ENCODE data around the gene RUNX1. TPM values are rescaled to one million over a fixed set of nuclear protein-coding genes. Genes with fewer than 3 reads are reported as not detected.
"Not testable (repeated sequence)": the region's sequence is repeated elsewhere in the genome, so short reads cannot be mapped to it uniquely, and the experiment has no call there.

RUNX1 gene
- polyA plus RNA-seq, 1 experiment, result 20.9 TPM

GRCh38 chr21:34998176-34998575 lies 50.9 kb downstream of the RUNX1 start:
- no peak for TF ChIP-seq CTCF (IDR thresholded peaks at IDR 0.05; ENCODE audit: low read depth, low read length)
- CTCF ChIA-PET, result no interaction called here
- Histone ChIP-seq H3K4me3 (ENCODE audit: low read depth, low read length) (no peak overlapping the region), H3K9me3 (ENCODE audit: control insufficient read depth, insufficient read depth, low read length) (no peaks in the 10 kb centered on the region), H3K27me3 (ENCODE audit: control insufficient read depth, insufficient read depth, low read length) (no peaks in the 10 kb centered on the region), H3K27ac (ENCODE audit: low read depth, low read length) (no peak overlapping the region)
- POLR2A ChIA-PET, result no interaction called here
- no peak for DNase-seq (ENCODE audit: low read depth, low spot score)

- Histone ChIP-seq H3K27me3 (ENCODE audit: control insufficient read depth, insufficient read depth, low read length) (no peaks in the 10 kb centered on the region), H3K4me3 (ENCODE audit: low read depth, low read length) (no peak overlapping the region), H3K27ac (ENCODE audit: low read depth, low read length) (no peak overlapping the region), H3K9me3 (ENCODE audit: control insufficient read depth, insufficient read depth, low read length) (no peaks in the 10 kb centered on the region)
- DNase-seq (ENCODE audit: low read depth, low spot score), result no peak
- CTCF ChIA-PET, result no interaction called here
- POLR2A ChIA-PET, result no interaction called here
- TF ChIP-seq CTCF (IDR thresholded peaks at IDR 0.05; ENCODE audit: low read depth, low read length), result no peak
Measured at GRCh38 chr21:34997294-34997693, 51.8 kb downstream of the RUNX1 start.

- Histone ChIP-seq H3K4me3 (ENCODE audit: low read depth, low read length) (no peak overlapping the region), H3K9me3 (ENCODE audit: control insufficient read depth, insufficient read depth, low read length) (no peaks in the 10 kb centered on the region), H3K27ac (ENCODE audit: low read depth, low read length) (no peak overlapping the region), H3K27me3 (ENCODE audit: control insufficient read depth, insufficient read depth, low read length) (no peaks in the 10 kb centered on the region)
- DNase-seq (ENCODE audit: low read depth, low spot score), result no peak
- POLR2A ChIA-PET, result no interaction called here
- CTCF ChIA-PET, result no interaction called here
- no peak for TF ChIP-seq CTCF (IDR thresholded peaks at IDR 0.05; ENCODE audit: low read depth, low read length)
Measured at GRCh38 chr21:34996304-34997101, 52.6 kb downstream of the RUNX1 start.

DNA sequence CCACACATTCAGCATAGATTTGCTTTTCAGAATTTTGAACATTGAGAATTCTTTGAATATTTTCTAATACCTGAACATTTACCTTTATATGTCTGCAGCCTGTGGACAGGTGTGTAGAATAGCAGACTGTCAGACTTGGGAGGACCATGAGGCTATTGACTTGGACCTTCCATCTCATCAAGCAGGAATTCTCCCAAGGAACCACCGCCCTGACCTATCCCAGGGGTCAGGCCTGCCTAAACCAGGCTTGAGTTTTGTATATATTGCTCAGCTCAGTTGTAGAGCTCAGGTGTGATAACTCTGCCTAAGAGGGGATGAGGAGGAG lies 53.2 kb downstream of the RUNX1 start:
- Histone ChIP-seq H3K27ac (ENCODE audit: low read depth, low read length) (no peak overlapping the region), H3K9me3 (ENCODE audit: control insufficient read depth, insufficient read depth, low read length) (no peaks in the 10 kb centered on the region), H3K27me3 (ENCODE audit: control insufficient read depth, insufficient read depth, low read length) (no peaks in the 10 kb centered on the region), H3K4me3 (ENCODE audit: low read depth, low read length) (no peak overlapping the region)
- TF ChIP-seq CTCF (IDR thresholded peaks at IDR 0.05; ENCODE audit: low read depth, low read length), result no peak
- POLR2A ChIA-PET, result no interaction called here
- no peak for DNase-seq (ENCODE audit: low read depth, low spot score)
- CTCF ChIA-PET, result no interaction called here

DNA sequence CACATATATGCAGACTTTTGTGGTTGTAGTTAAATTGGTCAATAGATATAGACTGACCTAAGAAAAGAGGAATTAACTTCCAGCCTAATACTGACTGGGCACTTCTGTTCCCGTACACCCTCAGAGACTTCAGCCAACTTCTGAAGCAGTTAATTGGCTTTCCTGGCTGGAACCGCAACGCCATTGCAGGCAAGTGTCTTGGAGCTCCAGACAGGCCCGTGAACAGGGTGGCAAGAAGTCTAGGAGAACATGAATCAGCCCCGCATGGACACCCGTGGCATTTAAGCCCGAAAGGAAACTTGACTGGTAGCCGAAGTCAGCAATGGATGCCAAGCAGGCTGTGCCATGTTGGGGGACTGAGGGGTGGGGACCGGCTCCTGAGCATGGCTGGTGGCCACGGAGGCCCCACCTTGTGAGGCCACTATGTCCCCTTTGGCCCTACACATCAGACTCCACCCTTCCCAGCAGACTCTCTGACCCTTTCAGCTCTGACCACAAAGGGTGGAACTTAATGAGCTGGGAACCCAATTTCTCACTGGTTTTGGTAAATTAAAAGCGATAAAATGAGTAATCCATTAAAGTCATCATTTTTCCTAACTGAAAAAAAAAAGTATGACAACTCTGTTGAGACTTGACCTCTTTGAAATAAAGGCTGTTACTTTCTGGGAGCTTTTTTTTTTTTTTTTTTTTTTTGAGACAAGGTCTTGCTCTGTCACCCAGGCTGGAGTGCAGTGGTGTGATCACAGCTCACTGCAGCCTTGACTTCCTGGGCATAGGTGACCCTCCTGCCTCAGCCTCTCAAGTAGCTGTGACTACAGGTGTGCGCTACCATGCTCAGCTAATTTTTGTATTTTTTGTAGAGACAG lies 54.1 kb downstream of the RUNX1 start:
- Histone ChIP-seq H3K9me3 (ENCODE audit: control insufficient read depth, insufficient read depth, low read length) (no peaks in the 10 kb centered on the region), H3K27ac (ENCODE audit: low read depth, low read length) (no peak overlapping the region), H3K4me3 (ENCODE audit: low read depth, low read length) (no peak overlapping the region), H3K27me3 (ENCODE audit: control insufficient read depth, insufficient read depth, low read length) (no peaks in the 10 kb centered on the region)
- DNase-seq (ENCODE audit: low read depth, low spot score), result no peak
- TF ChIP-seq CTCF (IDR thresholded peaks at IDR 0.05; ENCODE audit: low read depth, low read length), result no peak
- POLR2A ChIA-PET, result no interaction called here
- CTCF ChIA-PET, result interaction anchor here (0.6 to 0.7 kb wide), 2 partner anchors 24 to 576 kb away, joined by 3 to 4 read pairs; no protein-coding TSS in a partner anchor

- H3K27ac ChIP-seq (ENCODE audit: low read depth, low read length); H3K27me3 ChIP-seq (ENCODE audit: control insufficient read depth, insufficient read depth, low read length); DNase-seq (ENCODE audit: low read depth, low spot score); POLR2A ChIA-PET; H3K4me3 ChIP-seq (ENCODE audit: low read depth, low read length); H3K9me3 ChIP-seq (ENCODE audit: control insufficient read depth, insufficient read depth, low read length): not testable (repeated sequence)
- CTCF ChIA-PET, result interaction anchor here (0.8 kb wide), 1 partner anchor 23 kb away, joined by 4 read pairs; no protein-coding TSS in a partner anchor
Measured at GRCh38 chr21:34993521-34993921, 55.6 kb downstream of the RUNX1 start.

Measured in AG04450 (cell line).